ENCODE data around the gene XXYLT1.

- TF ChIP-seq FOXM1 (IDR thresholded peaks at IDR 0.05; ENCODE audit: borderline replicate concordance) (no peak), BHLHE40 (IDR thresholded peaks at IDR 0.05; ENCODE audit: borderline replicate concordance) (no peak), FOXA1 (IDR thresholded peaks at IDR 0.05) (no peak), NFRKB (IDR thresholded peaks at IDR 0.05) (no peak)
Observed at GRCh38 chr3:195162033-195162669, 108.8 kb downstream of the XXYLT1 start.

Measured in HEK293T (cell line).